ENCODE results near the gene ATP13A5.

ATP13A5 gene

GRCh38 chr3:193250492-193250891, 128.1 kb downstream of the ATP13A5 start:
- DNase-seq, result no peak

GRCh38 chr3:193248848-193249468, 129.6 kb downstream of the ATP13A5 start:
- no peak for DNase-seq

DNA sequence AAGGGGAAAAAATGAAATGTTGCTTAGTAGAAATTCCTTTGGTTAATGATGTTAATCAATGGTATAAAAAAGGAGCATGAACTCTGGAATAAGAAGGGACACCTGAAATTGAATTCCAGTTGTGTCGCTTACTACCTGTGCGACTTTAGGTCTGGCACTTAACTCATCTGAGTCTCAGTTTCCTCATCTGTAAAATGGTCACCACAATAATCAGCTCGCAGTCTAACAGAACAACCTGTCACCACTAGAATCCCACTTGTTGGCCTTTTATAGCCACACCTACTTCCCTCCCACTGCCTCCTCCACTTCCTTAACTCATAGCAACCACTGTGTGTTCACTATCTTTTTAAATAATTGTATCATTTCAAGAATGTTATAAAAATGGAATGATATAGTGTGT, 135.0 kb downstream of the ATP13A5 start:
- DNase-seq, result no peak

GRCh38 chr3:193241716-193242115, 136.8 kb downstream of the ATP13A5 start:
- DNase-seq, result no peak

DNA sequence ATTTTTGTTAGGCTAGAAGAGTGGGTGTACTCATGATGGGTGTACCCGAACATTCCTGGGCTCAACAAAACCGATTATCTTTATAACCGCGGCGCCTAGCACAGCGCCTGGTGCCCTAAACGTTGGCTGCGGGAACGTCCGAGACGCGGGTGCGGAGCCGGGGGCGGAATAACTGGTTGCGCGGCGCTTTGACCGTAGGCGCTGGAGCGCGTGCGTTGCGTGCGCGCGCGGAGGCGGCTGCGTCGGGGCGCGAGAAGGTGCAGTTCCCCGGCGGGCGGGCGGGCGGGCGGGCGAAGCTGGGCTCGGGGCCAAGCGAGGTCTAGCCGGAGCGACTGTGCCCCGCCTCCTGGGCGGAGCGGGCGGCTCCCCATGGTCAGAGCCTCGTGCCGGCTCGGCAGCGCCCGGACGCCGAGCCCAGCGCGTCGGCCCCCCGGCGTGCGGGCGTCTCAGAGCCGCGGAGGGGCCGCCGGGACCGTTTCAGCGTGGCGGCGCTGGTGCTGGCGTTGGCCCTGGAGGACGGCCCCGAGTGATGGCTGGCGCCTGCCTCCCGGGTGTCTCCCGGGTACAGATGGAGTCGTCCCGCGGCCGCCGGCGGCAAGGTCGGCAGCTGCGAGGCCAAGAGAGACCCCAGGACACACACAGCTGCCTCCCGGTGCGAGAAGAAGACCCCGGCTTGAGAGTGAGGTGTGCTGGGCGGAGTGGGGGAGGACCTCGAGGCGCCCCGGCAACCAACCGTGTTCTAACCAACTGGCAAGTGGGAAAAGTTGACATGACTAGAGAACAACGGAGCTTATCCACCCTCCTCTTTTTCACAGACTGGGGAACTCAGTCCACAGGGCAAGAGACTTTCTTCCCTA, 137.5 kb downstream of the ATP13A5 start, which contains the start of gene PLAAT1:
Gene PLAAT1 (plus strand): TSS at position 373 of the 857 bp plus-strand sequence. CDS start 14,429 bp downstream, outside the sequence.
- peak; percentile 84 for DNase-seq

GRCh38 chr3:193240436-193240849, 138.1 kb downstream of the ATP13A5 start:
- no peak for DNase-seq

- no peak for DNase-seq
Measured at GRCh38 chr3:193237030-193237429, 141.5 kb downstream of the ATP13A5 start.

DNA sequence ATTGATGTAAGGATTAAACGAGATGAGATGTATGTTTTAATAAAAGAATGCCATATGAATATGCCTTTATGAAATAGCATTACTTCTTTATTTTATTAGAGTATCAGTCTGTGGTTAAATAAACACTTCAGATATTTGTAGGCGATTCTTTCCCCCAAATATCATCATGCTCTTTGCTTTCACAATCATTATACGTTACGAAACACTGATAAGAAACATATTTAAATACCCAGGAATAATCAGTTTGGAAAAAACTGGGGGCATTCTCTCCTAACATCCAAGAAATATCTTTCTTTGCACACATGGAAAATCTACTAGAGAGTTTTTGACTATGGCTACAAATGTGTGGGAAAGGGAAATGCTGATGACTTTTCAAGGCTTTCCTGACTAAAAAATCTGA, 142.0 kb downstream of the ATP13A5 start:
- DNase-seq, result no peak

DNA sequence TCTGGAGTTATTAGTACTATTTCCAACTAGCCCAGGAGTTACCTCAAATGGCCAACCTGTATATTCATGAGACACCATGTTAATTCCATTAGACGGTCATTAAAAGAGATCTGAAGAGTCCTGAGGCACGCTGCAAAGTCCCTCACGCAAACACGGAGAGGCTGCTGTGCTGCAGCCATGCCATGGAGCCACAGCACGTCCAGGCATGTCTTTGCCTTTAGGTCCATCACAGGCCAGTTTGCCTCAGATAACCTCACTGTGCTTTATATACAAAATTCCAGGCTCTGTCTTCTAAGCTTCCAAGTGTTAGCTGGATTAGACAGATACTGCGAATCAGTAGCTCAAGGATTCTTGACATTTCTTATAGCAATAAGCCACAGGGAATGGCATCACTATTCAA, 147.4 kb downstream of the ATP13A5 start:
- DNase-seq, result no peak

GRCh38 chr3:193230610-193231009, 147.9 kb downstream of the ATP13A5 start:
- DNase-seq, result no peak

- DNase-seq, result no peak
Measured at GRCh38 chr3:193229851-193230420, 148.6 kb downstream of the ATP13A5 start.

DNA sequence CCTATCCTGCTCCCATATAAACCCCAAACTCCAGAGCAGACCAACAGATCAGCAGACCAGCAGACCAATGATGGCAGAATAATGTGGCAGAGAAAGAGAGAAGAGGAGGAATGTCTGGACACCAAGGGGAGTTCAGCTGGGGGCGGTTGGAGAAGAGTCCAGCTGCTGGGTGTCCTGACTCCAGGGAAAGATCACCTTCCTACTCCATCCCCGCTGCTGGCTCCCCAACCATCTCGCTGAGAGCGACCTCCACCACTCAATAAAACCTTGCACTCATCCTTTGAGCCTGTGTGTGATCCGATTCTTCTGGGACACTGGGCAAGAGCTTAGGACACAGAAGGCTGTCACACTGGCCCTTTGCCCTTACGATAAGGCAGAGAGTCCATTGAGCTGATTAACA, 150.3 kb downstream of the ATP13A5 start:
- DNase-seq, result no peak

GRCh38 chr3:193225302-193226125, 153.0 kb downstream of the ATP13A5 start:
- DNase-seq, result no peak

Measured in retina (tissue), 1 donor.